Measurements from ENCODE around the gene MUTYH.

DNA sequence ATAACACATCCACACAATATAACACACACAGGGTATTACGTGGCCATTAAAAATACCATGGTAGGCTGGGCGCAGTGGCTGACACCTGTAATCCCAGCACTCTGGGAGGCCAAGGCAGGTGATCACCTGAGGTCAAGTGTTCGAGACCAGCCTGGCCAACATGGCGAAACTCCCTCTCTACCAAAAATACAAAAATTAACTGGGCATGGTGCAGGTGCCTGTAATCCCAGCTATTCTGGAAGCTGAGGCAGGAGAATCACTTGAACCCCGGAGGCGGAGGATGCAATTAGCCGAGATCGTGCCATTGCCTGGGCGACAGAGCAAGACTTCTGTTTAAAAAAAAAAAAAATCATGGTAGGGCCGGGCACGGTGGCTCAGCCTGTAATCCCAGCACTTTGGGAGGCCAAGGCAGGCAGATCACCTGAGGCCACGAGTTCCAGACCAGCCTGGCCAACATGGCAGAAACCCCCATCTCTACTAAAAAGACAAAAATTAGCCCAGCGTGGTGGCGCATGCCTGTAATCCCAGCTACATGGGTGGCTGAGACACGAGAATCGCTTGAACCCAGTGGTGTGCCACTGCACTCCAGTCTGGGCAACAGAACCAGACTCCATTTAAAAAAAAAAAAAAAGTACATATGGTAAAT lies 37.6 kb downstream of the MUTYH start:
- TF ChIP-seq EZH2 (IDR thresholded peaks at IDR 0.05; ENCODE audit: low read depth), result no peak
- TF ChIP-seq, protein P1, sequence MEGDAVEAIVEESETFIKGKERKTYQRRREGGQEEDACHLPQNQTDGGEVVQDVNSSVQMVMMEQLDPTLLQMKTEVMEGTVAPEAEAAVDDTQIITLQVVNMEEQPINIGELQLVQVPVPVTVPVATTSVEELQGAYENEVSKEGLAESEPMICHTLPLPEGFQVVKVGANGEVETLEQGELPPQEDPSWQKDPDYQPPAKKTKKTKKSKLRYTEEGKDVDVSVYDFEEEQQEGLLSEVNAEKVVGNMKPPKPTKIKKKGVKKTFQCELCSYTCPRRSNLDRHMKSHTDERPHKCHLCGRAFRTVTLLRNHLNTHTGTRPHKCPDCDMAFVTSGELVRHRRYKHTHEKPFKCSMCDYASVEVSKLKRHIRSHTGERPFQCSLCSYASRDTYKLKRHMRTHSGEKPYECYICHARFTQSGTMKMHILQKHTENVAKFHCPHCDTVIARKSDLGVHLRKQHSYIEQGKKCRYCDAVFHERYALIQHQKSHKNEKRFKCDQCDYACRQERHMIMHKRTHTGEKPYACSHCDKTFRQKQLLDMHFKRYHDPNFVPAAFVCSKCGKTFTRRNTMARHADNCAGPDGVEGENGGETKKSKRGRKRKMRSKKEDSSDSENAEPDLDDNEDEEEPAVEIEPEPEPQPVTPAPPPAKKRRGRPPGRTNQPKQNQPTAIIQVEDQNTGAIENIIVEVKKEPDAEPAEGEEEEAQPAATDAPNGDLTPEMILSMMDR (conservative IDR thresholded peaks at IDR 0.05), result no peak

Measured in PC-9 (cell line).